Caki2 (cell line): ENCODE results near the gene KRTAP2-2. TPM values are rescaled to one million over a fixed set of nuclear protein-coding genes. Genes with fewer than 3 reads are reported as not detected.
A peak's percentile ranks its signal among the peaks of the same experiment; 100 is the strongest.
"Not testable (repeated sequence)": the region's sequence is repeated elsewhere in the genome, so short reads cannot be mapped to it uniquely, and the experiment has no call there.

Source experiments
- DNase-seq: peaks from one replicate; pipeline ENCODE4 v3.0.0-alpha.2; 2015; ENCODE audit warnings: low read depth
- in situ Hi-C: cut with HindIII; loops from 2 replicates; pipeline ENCODE4 v1.10.0; 2016; ENCODE audit warnings: low sequenced_read_pairs, low pct_unique_long_range_greater_than_20kb, mixed read lengths
- total RNA-seq: library from RNA; depleted of rRNA; stranded (reverse); fragments of >200 nt; shearing (Covaris generic); gene quantifications from 2 replicates; pipeline ENCODE4 v1.2.3, GENCODE V29; 2014; ENCODE audit warnings: low replicate concordance

The KRTAP2-2 gene
- total RNA-seq, 1 experiment from 2014 or later, result not detected

- peak; percentile 83 for DNase-seq
- in situ Hi-C loops, result no loop called here
These were observed 11.0 kb upstream of the KRTAP2-2 start, which contains the start of gene KRTAP2-4 for GRCh38 chr17:41065829-41066624. KRTAP2-4 (minus strand) TSS chr17:41065879; CDS start chr17:41065845, 34 bp downstream.

- in situ Hi-C loops, DNase-seq: not testable (repeated sequence)
These were observed 10.1 kb upstream of the KRTAP2-2 start for GRCh38 chr17:41065016-41065689.

GRCh38 chr17:41064301-41064700 lies 9.3 kb upstream of the KRTAP2-2 start:
- no peak for DNase-seq
- in situ Hi-C loops, result no loop called here

- in situ Hi-C loops, result no loop called here
- no peak for DNase-seq
These were observed 8.4 kb upstream of the KRTAP2-2 start for GRCh38 chr17:41063449-41063848.

GRCh38 chr17:41061964-41062363 lies 6.9 kb upstream of the KRTAP2-2 start:
- DNase-seq, result peak; percentile 74
- in situ Hi-C loops, result no loop called here

GRCh38 chr17:41060052-41060604 lies 5.1 kb upstream of the KRTAP2-2 start, which contains the start of gene KRTAP2-3:
KRTAP2-3 (minus strand) TSS chr17:41060114; CDS start chr17:41060050, 64 bp downstream.
- in situ Hi-C loops, result no loop called here
- peak; percentile 90 for DNase-seq

- in situ Hi-C loops, result not testable (repeated sequence)
- peak; percentile 86 for DNase-seq
These were observed 4.4 kb upstream of the KRTAP2-2 start for GRCh38 chr17:41059276-41060051.

- in situ Hi-C loops, result no loop called here
- DNase-seq, result no peak
These were observed 3.7 kb upstream of the KRTAP2-2 start for GRCh38 chr17:41058741-41059140.

- in situ Hi-C loops, result no loop called here
- no peak for DNase-seq
These were observed 2.5 kb upstream of the KRTAP2-2 start for GRCh38 chr17:41057547-41057946.

- DNase-seq, in situ Hi-C loops: not testable (repeated sequence)
These were observed 474 bp downstream of the KRTAP2-2 start for GRCh38 chr17:41054556-41054955.

GRCh38 chr17:41054025-41054424 lies 1.0 kb downstream of the KRTAP2-2 start:
- no peak for DNase-seq
- in situ Hi-C loops, result no loop called here

- DNase-seq, result no peak
- in situ Hi-C loops, result no loop called here
These were observed 2.5 kb downstream of the KRTAP2-2 start for GRCh38 chr17:41052566-41052965.

- in situ Hi-C loops, result no loop called here
- no peak for DNase-seq
These were observed 5.9 kb downstream of the KRTAP2-2 start for GRCh38 chr17:41049110-41049509.

- in situ Hi-C loops, result no loop called here
- DNase-seq, result no peak
These were observed 6.6 kb downstream of the KRTAP2-2 start for GRCh38 chr17:41048441-41048840.

GRCh38 chr17:41046735-41047465 lies 8.1 kb downstream of the KRTAP2-2 start, which contains the start of gene KRTAP2-1:
KRTAP2-1 (minus strand) TSS chr17:41047316; CDS start chr17:41047267, 49 bp downstream.
- in situ Hi-C loops, DNase-seq: not testable (repeated sequence)

- in situ Hi-C loops, result no loop called here
These were observed 12.1 kb downstream of the KRTAP2-2 start for GRCh38 chr17:41042953-41043352.

GRCh38 chr17:41040783-41041571 lies 14.1 kb downstream of the KRTAP2-2 start, which contains the start of gene KRTAP1-1:
KRTAP1-1 (minus strand) TSS chr17:41041450; CDS start chr17:41041397, 53 bp downstream.
- in situ Hi-C loops, result not testable (repeated sequence)

More at GRCh38 chr17:41042953-41043352, 12.1 kb downstream of the KRTAP2-2 start:
- DNase-seq, result no peak

More at GRCh38 chr17:41040783-41041571, 14.1 kb downstream of the KRTAP2-2 start, which contains the start of gene KRTAP1-1:
- not testable (repeated sequence) for DNase-seq
